Islet of Langerhans (tissue), 1 donor: ENCODE data around the gene MRPL57.
"Not testable (repeated sequence)": the region's sequence is repeated elsewhere in the genome, so short reads cannot be mapped to it uniquely, and the experiment has no call there.

ENCODE experiments used
- FAIRE-seq: peaks from one replicate; lab custom pipeline; 2011; peaks lifted over from hg19 to GRCh38; lab: Jason Lieb, UNC

The MRPL57 gene

GRCh38 chr13:21197606-21198225 lies 21.3 kb downstream of the MRPL57 start:
- FAIRE-seq = not testable (repeated sequence)

- FAIRE-seq = not testable (repeated sequence)
Observed at GRCh38 chr13:21198391-21198790, 21.9 kb downstream of the MRPL57 start.

DNA sequence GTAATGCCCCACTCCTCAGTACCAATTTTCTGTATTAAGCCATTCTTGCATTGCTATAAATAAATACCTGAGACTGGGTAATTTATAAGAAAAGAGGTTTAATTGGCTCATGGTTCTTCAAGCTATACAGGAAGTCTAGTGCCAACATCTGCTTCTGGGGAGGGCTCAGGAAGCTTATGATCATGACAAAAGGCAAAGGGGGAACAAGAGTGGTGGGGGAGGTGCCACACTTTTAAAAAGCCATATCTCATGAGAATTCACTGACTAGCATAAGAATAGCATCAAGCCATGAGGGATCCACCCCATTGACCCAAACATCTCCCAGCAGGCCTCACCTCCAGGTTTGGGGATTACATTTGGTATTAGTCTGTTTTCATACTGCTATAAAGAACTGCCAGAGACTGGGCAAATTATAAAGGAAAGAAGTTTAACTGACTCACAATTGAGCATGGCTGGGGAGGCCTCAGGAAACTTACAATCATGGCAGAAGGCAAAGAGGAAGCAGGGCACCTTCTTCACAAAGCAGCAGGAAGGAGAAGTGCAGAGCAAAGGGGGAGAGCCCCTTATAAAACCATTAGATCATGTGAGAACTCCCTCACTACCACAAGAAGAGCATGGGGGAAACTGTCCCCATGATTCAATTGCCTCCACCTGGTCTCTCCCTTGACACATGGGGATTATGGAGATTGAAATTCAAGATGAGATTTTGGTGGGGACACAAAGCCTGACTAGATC lies 25.2 kb downstream of the MRPL57 start:
- FAIRE-seq = not testable (repeated sequence)

DNA sequence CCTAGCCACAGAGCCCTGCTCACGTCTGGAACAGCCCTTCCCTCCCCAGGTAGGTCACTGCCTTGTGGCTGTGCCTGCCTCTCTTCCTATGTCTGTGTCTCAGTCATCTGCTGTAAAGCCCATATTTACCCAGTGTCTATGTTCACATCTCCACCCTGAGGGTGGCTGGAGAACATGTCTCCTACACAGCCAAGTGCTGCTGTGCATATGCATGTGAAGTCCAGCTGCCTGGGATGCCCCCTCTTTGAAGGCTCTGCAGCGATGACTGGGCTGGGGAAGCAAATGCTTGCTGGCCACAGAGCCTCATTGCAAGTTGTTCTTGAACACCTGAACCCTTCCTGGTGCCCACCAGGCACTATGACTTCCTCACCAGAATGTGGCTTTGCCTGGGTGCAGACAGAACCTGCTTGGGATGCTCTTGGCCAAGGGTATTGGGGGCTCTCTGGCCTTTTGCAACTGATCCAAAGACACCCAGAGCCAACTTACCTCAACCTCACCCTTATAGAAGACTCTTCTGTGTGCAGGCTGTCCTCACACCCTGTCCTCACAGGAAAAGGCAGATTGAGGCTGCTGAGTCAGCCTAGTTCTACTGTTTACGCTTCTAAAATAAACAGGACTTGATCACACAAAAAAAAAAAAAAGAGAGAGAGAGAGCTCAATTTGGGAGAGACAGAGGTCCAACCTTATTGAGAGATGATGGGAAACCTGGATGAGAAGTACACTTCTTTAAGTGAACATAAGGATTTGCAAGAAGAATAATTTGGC lies 26.5 kb downstream of the MRPL57 start:
- FAIRE-seq = no peak

DNA sequence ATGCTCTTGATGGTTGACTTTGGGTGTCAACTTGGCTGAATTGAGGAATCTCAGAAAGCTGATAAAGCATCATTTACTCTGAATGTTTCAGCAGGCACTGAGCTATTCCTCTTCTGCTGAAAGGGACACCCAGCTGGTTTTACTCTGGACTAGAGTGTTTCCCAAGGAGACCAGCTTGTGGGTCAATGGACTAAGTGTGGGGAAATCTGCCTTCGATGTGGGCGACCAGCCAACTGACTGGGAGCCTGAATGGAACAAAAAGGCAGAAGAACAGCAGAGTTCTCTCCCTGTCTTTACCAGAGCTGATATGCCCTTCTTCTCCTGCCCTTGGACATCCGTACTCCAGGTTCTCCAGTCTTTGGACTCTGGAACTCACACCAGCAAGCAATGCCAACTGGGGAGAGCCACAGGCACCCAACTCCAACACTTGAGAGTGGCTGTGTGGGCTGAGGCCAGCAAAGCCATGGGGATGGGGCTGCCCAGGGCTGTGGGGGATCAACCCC lies 32.2 kb downstream of the MRPL57 start:
- no peak for FAIRE-seq

GRCh38 chr13:21212138-21212775 lies 35.8 kb downstream of the MRPL57 start:
- FAIRE-seq = no peak

DNA sequence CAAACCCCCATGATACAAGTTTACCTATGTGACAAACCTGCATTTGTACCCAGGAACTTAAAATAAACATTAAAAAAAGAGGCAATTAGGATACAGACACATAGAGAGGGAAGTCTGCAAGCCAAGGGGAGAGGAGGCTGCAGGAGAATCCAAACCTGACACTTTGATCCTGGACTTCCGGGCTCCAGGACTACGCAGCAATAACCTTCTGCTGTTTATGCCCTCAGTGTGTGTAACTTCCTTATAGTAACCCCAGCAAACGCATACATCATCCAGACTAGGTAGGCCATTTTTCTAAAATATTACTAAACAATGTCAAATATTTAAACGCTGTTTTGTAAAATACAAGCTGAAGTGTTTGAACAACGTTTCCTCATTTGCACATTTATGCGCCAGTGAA lies 39.0 kb downstream of the MRPL57 start:
- FAIRE-seq = not testable (repeated sequence)

DNA sequence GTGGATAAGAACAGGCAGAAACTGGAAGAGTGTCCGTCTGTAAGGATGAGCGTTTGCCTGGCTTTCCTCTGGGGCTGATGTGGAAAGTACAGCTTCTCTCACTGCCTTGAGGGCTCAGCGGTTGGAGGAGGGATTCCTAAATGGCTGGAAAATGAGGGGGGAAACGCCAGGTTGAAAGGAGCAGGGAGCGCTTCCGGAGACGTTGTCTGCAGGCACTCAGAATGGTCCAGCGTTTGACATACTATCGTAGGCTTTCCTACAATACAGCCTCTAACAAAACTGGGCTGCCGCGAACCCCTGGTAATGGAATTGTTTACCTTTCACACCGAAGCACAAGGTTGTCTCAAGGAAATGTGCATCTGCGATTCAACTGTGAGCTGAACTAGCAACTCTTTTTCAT lies 39.9 kb downstream of the MRPL57 start:
- no peak for FAIRE-seq

- no peak for FAIRE-seq
Observed at GRCh38 chr13:21218351-21219035, 42.0 kb downstream of the MRPL57 start.

GRCh38 chr13:21219036-21219381 lies 42.6 kb downstream of the MRPL57 start:
- FAIRE-seq = no peak

GRCh38 chr13:21219716-21220115 lies 43.3 kb downstream of the MRPL57 start:
- FAIRE-seq = not testable (repeated sequence)

- no peak for FAIRE-seq
Observed at GRCh38 chr13:21221268-21221667, 44.8 kb downstream of the MRPL57 start.

GRCh38 chr13:21225082-21225481 lies 48.6 kb downstream of the MRPL57 start:
- no peak for FAIRE-seq

GRCh38 chr13:21225841-21226581 lies 49.6 kb downstream of the MRPL57 start:
- no peak for FAIRE-seq

DNA sequence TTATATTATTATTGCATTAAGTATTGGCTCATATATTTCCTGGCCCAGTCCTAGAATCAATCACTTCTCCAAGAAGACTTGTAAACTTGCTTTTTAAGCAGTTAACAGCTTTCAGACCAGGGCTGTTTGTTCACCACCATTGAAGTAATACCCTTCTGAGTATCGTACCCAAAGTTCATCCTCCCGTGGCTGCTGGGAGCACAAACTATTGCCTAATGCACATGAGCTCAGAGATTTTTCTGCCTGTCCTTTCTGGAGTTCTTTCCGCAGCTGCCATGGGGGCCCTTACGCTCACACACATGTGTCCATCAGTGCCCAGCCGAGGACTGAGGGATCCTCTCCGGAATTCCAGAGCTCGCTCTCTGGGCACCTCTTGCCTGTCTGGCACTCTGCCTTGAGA lies 51.5 kb downstream of the MRPL57 start:
- no peak for FAIRE-seq
